Uterus (tissue), 2 donors: ENCODE data around the gene ZNF423.

ENCODE experiments used
- CTCF ChIP-seq, 4 experiments: fragments of 200-600 bp in 2 of 4; fragments of 450-650 bp in 2 of 4; sonication (generic) in 2 of 4; IDR thresholded peaks; one replicate each; pipeline ENCODE4 v1.5.1; 2016 to 2019; ENCODE audit warnings: antibody characterized with exemption in 4 of 4, mild to moderate bottlenecking in 2 of 4, moderate library complexity in 1 of 4
- POLR2A ChIP-seq, 2 donors: fragments of 450-650 bp; IDR thresholded peaks; one replicate each; pipeline ENCODE4 v1.6.1; 2016; ENCODE audit warnings: antibody characterized with exemption in 2 of 2, mild to moderate bottlenecking in 1 of 2, moderate library complexity in 1 of 2

- no peak for TF ChIP-seq POLR2A (IDR thresholded peaks at IDR 0.05)
- no peak for TF ChIP-seq CTCF (IDR thresholded peaks at IDR 0.05)
Measured at GRCh38 chr16:49558451-49558850, 297.5 kb downstream of the ZNF423 start.
